EH (cell line): ENCODE measurements around the gene VSIG10L2.
"Not testable (repeated sequence)": the region's sequence is repeated elsewhere in the genome, so short reads cannot be mapped to it uniquely, and the experiment has no call there.

Experiments
- DNase-seq: peaks from one replicate; pipeline ENCODE4 v3.0.0-alpha.2; 2015; ENCODE audit warnings: low read depth

The VSIG10L2 gene

DNA sequence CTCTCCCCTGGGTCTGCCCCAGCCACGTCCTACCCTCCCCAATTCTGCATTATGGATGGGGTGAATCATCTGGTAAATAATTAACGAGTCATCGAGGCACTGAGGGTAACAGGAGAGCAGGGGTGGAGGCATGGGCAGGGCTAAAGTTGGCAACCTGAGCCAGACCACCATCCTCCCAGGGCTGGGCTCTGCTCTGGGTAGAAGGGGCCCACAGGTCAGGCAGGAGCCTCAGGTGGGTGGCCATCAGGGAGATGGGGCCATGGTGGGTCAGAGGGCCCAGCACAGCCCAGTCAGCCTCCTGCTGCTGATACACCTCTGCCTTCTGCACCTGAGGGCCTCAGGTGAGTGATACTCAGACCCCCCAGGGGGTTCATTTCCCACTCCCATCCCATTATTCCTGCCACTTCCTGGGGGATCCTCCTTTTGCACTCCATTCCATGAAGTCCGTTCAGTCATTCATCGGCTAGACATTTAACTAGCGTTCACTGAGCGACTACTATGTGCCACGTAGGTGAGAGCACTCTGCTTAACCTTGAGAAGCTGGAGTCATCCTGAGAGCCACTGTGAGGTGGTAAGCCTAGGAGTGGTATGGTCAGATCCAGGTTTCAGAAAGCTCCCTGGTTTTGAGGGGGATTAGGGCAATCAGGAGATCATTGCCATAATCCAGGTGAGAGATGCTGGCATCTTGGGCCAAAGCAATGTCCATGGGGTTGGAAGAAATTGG, at the start of gene VSIG10L2:
TSS of gene VSIG10L2 (plus strand) at position 248 of the 724 bp plus-strand sequence. CDS start at position 260, 12 bp downstream.
- DNase-seq = no peak

DNA sequence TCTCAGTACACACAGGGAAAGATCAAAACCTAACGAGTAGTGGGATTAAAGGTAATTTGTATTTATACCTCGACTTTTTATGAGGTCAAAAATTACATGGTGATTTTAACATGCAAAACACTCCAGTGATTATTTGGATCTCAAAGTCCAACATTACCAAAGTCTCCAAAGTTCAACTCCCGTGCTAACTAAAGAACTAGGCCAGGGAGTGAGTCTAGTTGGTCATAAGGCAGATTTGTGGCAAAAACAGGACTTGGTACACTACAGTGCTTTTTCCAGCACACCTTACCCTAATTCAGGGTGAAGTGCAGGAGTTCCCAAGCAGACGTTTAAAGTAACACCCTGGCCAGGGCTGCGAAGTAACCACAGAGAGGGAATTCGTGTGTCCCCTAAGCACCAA, 44.0 kb upstream of the VSIG10L2 start:
- DNase-seq = no peak

DNA sequence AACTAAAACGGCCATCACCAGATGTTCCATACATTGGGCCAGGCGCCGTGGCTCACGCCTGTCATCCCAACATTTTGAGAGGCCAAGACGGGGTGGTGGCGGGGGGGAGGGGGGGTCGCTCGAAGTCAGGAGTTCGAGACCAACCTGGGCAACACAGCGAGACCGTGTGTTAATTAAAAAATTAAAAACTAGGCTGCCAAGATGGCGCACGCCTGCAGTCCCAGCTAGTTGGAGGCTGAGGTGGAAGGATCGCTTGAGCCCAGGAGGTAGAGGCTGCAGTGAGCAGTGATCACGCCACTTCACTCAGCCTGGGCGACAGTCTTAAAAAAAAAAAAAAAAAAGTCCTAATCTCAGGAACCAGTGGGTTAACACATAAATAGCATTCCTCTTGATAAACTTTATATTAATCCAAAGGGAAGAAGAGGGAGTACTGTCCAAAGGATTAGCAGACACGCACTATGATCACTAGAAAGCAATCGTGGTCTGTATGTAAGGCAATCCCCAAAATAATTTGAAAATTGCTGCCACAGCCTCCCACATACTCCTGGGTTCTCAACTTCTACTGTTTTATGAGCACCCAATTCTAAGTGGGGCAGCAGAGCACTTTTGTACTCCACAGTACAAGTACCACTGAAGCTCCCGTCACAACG, 43.4 kb upstream of the VSIG10L2 start:
- DNase-seq = no peak

DNA sequence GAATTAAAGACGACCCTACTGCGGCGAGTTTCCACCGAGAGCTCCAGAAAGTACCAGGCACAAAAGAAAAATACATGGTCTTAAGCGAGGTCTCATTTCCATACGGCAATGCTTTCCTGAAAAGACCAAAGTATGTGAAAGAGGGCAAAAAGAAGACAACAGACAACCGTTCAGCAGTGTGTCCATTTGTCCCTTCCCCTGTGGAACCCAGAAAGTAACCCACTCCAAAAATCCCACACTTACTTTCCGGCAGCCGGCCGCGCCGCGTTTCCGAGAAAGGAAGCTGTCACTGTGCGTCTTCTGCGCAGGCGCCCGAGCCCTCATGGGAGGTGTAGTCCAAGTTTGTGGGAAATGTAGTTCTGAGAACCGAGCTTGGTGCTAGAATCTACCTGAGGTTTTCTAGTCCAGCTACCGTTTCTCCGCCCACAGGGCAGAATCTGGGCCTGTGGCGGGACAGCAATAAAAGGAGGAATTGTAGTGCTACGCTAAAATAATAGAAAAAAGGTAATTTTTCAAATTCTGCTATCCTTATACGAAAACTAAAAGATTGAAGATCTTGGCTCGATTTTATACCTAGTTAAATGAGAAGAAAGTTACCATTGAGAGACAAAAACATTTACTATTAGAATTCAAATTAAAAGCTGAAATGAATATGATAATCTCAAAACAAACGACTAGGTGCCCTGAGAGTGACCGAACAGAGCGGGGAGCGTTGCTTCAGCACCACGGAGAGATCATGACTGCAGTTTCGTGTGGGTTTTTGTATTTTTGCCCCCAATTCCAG, 42.7 kb upstream of the VSIG10L2 start, which contains the start of gene PUS3:
TSS of gene PUS3 (minus strand) at position 280 of the 784 bp plus-strand sequence. CDS start 6,922 bp downstream, outside the sequence.
- DNase-seq = peak; percentile 86

DNA sequence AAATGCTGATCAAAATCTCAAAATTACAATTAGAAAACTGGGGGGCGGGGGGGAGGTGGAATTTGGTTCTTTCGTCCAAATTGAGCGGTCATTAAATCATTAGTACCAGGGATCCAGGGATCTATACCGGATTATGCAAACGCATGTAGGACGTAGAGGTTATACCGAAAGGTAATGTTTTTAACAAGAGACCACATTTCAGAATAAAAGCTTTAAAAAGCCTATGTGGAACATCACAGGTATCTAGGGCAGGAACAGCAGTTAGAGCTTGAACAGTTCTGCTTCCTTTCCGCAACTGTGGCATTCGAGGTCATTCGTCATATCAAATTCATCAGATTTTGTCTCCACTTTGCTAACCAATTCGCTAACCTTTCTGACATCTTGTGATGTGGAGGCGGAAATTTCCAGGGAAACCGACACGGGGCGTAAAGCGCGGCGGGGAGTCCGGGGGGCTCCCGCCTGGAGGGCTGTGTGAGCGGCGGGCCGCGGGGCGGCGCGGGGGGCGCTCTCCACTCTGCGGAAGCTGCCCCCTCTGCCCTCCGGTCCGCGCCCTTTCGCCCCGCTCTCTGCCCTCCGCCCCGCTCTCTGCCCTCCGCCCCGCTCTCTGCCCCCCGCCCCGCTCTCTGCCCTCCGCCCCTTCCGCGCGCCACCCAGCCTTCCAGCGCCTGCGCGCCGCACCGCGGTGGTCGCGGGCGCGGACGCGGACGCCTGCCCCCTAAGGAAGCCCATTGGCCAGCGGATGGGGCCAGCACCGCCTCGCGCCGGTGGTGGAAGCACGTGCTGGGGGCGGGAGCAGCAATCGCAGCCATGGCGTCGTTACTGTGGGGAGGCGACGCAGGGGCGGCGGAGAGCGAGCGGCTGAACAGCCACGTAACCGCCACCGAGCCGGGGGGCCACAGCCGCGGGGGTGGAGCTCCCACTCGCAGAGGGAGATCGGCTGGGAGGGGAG, 41.9 kb upstream of the VSIG10L2 start, which contains the start of gene DDX25:
TSS of gene DDX25 (plus strand) at position 798 of the 949 bp plus-strand sequence. CDS start at position 808, 10 bp downstream.
- DNase-seq = no peak

DNA sequence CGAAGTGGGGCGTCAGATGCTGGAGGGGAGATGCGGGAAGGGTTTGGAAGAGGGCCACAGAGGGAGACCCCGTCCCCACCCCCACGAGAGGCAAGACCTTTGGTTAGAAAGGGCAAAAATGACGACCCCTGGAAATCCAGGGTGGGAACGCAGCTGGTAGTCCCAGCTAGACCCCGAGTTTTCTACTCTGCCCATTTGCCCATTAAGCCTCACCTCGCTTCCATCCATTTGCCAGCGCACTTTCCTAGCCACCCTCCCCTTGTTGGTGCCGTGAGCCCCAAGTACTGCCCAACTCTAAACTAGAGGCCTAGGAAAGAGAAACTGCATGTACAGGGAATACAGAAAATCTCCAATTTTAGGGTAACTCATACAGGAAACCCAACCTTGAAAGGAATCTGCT, 41.2 kb upstream of the VSIG10L2 start:
- DNase-seq = no peak

DNA sequence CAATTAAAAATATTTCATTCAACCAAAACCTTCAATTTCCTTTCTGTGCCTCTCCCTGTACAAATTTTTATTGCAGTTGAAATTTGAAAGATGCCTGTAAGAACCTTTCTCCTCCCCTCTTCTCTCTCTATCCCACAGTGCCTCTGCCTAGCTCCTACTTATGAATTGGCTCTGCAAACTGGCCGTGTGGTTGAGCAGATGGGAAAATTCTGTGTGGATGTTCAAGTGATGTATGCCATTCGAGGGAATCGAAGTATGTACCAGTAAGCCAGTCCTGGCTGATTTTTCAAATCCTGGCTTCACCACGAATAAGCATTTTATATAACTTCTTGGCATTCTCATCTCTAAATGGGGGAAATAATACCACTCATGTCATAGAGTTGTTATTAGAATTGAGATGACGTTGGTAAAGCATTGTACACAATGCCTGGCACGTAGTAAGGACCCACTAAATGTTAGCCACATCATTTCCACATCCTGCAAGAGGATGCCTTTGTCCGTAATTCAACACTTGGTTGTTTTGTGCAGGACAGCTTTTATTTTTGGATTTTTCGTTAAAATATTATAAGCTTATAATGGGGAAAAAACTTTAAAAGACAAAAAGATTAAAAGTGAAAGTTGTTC, 35.5 kb upstream of the VSIG10L2 start:
- no peak for DNase-seq

DNA sequence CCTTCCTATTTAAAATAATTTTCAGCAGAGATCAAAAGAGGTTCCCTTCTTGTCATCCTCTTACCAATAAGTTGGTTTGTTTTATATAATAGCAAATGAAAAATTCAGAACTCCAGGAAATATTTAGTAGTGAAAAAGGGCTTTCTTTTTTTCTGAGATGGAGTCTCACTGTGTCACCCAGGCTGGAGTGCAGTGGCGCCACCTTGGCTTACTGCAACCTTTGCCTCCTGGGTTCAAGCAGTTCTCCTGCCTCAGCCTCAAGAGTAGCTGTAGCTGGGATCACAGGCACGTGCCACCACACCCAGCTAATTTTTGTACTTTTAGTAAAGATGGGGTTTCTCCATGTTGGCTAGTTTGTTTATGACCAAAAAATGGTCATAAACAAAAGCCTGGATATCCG, 31.2 kb upstream of the VSIG10L2 start:
- DNase-seq = not testable (repeated sequence)

DNA sequence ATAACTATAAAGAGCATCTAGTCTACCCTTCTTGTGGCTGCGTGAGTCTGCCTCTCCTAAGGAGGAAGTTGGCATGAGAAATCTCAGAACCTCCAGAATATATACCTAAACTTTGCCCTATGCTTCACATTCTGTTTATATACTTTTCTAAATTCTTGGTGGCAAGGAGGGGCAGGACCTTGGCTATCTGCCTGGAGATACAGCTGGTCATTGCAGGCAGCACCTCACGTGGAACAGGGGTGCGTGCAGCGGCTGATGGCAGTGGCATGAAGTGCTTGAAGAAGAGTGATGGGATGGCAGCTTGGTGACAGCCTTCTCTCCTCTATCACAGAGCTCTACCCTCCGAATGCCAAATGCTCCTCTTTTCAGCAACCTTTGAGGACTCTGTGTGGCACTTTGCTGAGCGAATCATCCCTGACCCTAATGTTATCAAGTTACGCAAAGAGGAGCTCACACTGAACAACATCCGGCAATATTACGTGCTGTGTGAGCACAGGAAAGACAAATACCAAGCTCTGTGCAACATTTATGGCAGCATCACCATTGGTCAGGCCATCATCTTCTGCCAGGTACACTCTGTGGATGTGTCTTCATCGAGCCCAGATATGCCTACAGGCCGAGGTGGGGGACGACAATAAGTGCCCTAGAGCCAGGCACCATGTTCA, 29.0 kb upstream of the VSIG10L2 start:
- no peak for DNase-seq

DNA sequence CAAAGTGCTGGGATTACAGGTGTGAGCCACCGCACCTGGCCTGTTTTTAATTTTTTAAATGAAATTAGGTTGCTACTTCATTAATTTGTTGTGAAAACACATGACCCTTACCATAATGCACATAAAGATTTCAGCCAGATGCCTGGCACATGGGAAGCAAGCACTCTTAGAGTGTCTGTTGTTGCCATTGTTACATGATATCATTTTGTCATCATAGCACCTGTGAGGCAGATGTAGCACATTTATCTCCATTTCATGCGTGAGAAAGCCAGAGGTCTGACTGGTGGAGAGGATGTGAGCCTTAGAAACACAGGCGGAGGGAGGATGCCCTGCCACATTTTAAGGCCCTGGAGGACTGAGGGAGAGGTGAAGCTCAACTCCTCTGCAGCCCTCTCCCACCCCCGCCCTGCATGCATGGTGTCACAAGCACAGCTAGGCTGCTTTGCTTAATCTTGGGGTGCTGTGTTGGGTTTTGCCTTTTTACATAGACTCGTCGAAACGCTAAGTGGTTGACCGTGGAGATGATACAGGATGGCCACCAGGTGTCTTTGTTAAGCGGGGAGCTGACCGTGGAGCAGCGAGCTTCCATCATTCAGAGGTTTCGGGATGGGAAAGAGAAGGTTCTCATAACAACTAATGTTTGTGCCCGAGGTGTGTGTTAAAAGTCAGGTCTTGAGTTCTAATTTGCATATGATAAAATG, 27.6 kb upstream of the VSIG10L2 start:
- no peak for DNase-seq

DNA sequence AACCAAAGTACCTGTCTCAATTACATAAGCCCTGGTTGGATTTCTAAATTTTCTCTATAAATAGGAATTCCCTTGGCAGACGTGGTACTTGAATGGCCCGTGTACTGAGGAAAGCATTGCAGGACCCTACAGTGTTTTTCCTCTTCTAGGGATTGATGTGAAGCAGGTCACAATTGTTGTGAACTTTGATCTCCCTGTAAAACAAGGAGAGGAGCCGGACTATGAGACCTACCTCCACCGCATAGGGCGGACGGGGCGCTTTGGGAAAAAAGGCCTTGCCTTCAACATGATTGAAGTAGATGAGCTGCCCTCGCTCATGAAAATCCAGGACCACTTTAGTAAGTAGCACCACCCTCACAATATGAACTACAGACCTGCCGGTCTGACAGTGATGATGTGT, 24.8 kb upstream of the VSIG10L2 start:
- DNase-seq = no peak

DNA sequence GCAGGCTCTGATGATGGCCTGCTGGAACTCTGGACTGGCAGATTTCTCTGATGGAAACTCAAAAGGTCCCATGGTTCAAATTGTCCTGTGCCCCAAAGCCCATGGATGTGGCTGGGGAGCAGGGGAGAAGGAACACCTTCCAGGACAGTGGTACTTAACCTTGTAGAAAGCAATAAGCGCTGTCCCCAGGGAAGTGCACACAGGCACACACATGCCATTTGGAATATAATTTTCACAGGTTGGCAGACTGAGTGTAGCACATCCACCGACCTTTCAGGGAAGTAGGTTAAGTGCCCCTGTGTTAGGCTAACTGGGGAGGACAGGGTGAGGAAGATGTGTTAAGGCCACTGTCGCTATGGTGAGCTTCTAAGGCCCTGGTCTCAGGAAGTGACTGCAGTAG, 23.7 kb upstream of the VSIG10L2 start:
- DNase-seq = no peak

DNA sequence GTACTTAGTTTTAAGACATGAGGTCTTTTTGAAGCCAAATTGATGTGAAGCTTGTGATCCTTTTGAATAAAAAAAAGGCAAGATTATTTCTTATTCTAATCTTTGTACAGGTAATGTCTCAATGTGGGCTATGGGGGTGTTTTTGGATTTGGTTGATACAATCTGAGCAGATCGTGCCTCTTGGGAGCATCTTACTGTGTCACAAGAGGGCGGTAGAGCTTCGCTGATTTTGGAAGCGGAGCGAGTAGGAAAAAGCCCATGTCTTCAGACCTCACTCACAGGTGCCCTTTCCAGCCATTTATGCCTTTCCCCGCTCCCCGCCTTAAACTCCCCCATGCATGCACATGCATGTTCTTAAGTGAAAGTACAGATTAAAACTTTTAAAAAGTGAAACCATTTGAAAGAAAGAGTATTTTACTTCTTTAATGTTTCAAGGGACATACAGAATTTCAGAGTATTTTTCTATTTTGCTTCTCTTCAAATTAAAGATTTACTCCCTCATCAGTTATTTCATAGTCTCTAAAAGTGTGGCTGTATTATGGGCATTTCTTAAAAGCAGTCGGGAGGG, 22.7 kb upstream of the VSIG10L2 start:
- peak; percentile 70 for DNase-seq

DNA sequence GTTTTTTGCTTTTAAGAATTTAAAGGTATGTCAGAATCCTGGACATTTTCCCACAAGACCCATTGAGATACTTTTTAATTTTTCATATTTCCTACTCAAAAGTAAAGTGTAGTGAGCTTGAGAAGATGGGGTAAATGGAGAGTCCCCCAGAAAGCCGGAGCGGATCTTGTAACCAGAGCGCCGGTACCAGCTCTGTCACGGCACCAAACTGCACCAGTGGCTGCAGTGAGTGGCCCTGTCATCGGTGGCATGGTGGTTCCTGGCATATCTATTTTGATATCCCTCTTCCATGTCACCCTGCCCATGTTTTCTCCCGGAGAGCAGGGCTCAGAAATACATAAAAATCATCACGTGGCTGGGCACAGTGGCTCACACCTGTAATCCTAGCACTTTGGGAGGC, 22.2 kb upstream of the VSIG10L2 start:
- no peak for DNase-seq

DNA sequence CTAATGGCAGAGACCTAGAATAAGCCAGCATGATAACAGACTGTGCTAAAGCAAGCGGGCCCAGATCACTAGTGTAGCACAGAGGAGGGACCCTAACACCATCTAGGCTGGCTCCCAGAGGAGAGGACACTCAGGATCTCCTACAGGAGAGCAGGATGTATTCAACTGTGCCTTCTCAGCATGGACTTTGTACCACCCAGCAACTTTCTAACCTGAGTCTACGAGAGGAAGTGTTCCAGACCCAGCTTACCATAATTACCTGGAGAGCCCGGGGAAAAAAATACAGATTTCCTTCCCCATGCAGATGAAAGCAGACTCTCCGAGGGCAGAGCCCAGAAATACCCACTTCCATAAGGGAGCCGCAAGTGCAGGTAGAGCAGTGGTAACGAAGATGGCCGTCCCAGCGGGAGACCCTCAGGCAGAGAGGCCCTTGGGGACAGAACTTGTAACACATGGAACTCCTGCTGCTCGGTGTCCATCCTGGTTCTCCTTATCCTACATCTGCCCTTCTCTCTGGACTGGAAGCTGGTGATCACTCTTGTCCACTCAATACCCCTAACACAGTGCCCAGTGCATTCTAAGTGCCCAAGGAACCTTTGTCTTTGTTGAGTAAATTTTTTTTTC, 21.3 kb upstream of the VSIG10L2 start:
- no peak for DNase-seq

DNA sequence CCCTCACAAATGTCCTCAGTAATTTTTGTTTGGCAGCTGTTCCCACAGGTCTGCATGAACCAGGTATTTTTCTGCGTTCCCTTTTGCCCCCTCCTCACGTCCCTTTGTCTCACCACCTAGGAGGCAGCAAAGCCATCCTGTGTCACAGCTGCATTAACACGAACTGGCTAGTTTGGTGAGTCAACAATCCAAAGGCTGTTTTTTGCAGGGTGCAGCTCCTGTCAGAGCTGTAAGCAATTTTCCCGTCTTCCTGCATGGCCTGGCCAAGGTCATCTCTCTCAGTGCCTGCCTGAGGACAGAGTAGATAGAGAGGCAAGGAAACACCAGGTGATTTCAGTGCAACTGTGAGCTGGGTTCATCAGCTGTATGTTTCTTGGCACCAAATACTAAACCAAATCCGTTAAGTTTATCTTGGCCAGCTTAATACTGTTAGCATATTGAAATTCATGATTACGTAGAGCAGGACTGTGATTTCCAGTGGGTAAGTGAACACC, 20.6 kb upstream of the VSIG10L2 start:
- DNase-seq = no peak

DNA sequence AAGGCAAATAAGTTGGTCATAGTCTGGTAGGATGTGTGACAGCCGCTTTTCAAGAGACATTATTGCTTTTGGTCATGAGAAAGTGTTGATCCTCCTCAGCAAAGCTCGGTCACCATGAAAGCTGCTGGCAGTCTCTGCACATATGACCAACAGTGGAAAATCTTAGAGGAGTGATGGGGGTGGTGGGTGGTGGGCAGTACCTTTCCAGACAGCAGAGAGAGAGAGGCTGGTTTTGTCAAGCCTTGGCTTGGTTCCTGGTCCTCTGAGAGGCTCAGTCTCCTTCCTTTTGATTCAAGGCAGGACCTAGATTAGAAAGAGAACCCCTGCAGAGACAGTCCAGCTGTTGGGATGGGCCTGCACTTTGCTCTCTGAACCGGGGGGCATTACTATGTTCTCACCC, 20.0 kb upstream of the VSIG10L2 start:
- no peak for DNase-seq

DNA sequence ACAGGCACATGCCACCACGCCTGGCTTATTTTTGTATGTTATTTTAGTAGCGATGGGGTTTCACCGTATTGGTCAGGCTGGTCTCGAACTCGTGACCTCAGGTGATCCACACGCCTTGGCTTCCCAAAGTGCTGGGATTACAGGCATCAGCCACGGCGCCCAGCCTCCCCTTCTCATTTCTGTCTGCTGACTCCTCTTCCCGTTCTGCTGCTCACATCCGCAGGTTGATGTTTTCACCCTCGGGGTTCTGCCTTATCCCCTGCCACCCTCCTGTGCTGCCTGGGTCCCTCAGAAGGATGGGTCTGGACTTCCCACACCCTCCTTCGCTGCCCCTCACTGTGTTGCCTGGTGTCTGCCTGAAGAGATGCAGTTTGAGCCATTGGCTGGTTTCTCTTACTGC, 19.2 kb upstream of the VSIG10L2 start:
- DNase-seq = no peak
